PC-9 (cell line): Measurements from ENCODE around the gene PTPRG.
A peak's percentile ranks its signal among the peaks of the same experiment; 100 is the strongest.

Experiments used
- EZH2 ChIP-seq: fragments of 200-600 bp; sonication (generic); IDR thresholded peaks from 2 replicates; pipeline ENCODE4 v1.8.0; 2017; ENCODE audit warnings: antibody characterized with exemption, low read depth
- TF ChIP-seq, protein P1 (sequence below): fragments of 200-600 bp; sonication (generic); conservative IDR thresholded peaks from 2 replicates; pipeline ENCODE4 v1.6.1; 2017; ENCODE audit warnings: mixed run types, antibody characterized with exemption, mild to moderate bottlenecking, moderate library complexity

- TF ChIP-seq, protein P1, sequence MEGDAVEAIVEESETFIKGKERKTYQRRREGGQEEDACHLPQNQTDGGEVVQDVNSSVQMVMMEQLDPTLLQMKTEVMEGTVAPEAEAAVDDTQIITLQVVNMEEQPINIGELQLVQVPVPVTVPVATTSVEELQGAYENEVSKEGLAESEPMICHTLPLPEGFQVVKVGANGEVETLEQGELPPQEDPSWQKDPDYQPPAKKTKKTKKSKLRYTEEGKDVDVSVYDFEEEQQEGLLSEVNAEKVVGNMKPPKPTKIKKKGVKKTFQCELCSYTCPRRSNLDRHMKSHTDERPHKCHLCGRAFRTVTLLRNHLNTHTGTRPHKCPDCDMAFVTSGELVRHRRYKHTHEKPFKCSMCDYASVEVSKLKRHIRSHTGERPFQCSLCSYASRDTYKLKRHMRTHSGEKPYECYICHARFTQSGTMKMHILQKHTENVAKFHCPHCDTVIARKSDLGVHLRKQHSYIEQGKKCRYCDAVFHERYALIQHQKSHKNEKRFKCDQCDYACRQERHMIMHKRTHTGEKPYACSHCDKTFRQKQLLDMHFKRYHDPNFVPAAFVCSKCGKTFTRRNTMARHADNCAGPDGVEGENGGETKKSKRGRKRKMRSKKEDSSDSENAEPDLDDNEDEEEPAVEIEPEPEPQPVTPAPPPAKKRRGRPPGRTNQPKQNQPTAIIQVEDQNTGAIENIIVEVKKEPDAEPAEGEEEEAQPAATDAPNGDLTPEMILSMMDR: peak; percentile 74
- no peak for TF ChIP-seq EZH2
Observed at GRCh38 chr3:62188681-62189375, 627.5 kb downstream of the PTPRG start.
